CD14-positive monocyte (primary cell): ENCODE results near the gene RECK. TPM values are rescaled to one million over a fixed set of nuclear protein-coding genes. Genes with fewer than 3 reads are reported as not detected.

Experiments used
- DNase-seq, 3 donors: peaks; one replicate each; pipeline ENCODE4 v3.0.0-alpha.2; 2011 to 2022
- H2AFZ ChIP-seq: 2 replicates; pipeline ENCODE4 v1.6.0; 2012; ENCODE audit warnings: mild to moderate bottlenecking, low read depth, low read length, inconsistent platforms; ENCODE audit not compliant: insufficient read depth, poor library complexity, severe bottlenecking
- H3K27ac ChIP-seq, 2 donors: 1 replicate in 1 of 2; 2 replicates in 1 of 2; pipeline ENCODE4 v1.5.1; 2012 to 2013; ENCODE audit warnings: low read length in 2 of 2, control low read depth in 1 of 2, inconsistent platforms in 1 of 2, low read depth in 1 of 2, mild to moderate bottlenecking in 1 of 2
- H3K27me3 ChIP-seq, 2 donors: one replicate each; pipeline versions ENCODE4 v1.6.0 to v1.6.1; 2011 to 2013; ENCODE audit warnings: low read length in 2 of 2; ENCODE audit not compliant: control insufficient read depth in 2 of 2, insufficient read depth in 2 of 2
- H3K36me3 ChIP-seq, 2 donors: replicated peaks in 1 of 2; 1 replicate in 1 of 2; 2 replicates in 1 of 2; pipeline versions ENCODE4 v1.5.1 to v1.6.1; 2012 to 2013; ENCODE audit warnings: low read length in 2 of 2, control low read depth in 1 of 2, inconsistent platforms in 1 of 2, mild to moderate bottlenecking in 1 of 2; ENCODE audit not compliant: insufficient read depth in 2 of 2, control insufficient read depth in 1 of 2
- H3K4me1 ChIP-seq, 2 donors: 1 replicate in 1 of 2; 2 replicates in 1 of 2; pipeline versions ENCODE4 v1.5.1 to v1.6.1; 2012 to 2013; ENCODE audit warnings: low read length in 2 of 2, control low read depth in 1 of 2, inconsistent platforms in 1 of 2, mild to moderate bottlenecking in 1 of 2, moderate library complexity in 1 of 2; ENCODE audit not compliant: insufficient read depth in 2 of 2, control insufficient read depth in 1 of 2
- H3K4me2 ChIP-seq: replicated peaks from 2 replicates; pipeline ENCODE3; 2012; ENCODE audit warnings: low read length, moderate library complexity, mild to moderate bottlenecking; ENCODE audit not compliant: poor library complexity, severe bottlenecking; ENCODE audit errors: extremely low read depth
- H3K4me3 ChIP-seq, 3 experiments: fragments of 200-600 bp in 1 of 3; sonication (generic) in 1 of 3; replicated peaks in 1 of 3; 1 replicate in 2 of 3; 2 replicates in 1 of 3; pipeline ENCODE4 v1.5.1; 2011 to 2013; ENCODE audit warnings: low read length in 3 of 3, mild to moderate bottlenecking in 3 of 3, control low read depth in 2 of 3, low read depth in 2 of 3, inconsistent platforms in 1 of 3, moderate library complexity in 1 of 3
- H3K79me2 ChIP-seq: 2 replicates; pipeline ENCODE4 v1.6.0; 2012; ENCODE audit warnings: mild to moderate bottlenecking, control low read depth, inconsistent platforms, low read length, moderate library complexity; ENCODE audit not compliant: insufficient read depth
- H3K9ac ChIP-seq: 2 replicates; pipeline ENCODE4 v1.6.0; 2017; ENCODE audit warnings: low read length, mild to moderate bottlenecking; ENCODE audit not compliant: insufficient read depth, poor library complexity, severe bottlenecking
- H3K9me3 ChIP-seq, 2 donors: replicated peaks in 1 of 2; 1 replicate in 1 of 2; 2 replicates in 1 of 2; pipeline versions ENCODE4 v1.5.1 to v1.6.1; 2012 to 2013; ENCODE audit warnings: low read length in 2 of 2, control low read depth in 1 of 2; ENCODE audit not compliant: control insufficient read depth in 1 of 2, insufficient read depth in 1 of 2
- H4K20me1 ChIP-seq: 2 replicates; pipeline ENCODE4 v1.6.0; 2012; ENCODE audit warnings: mild to moderate bottlenecking, low read length, control low read depth, moderate library complexity; ENCODE audit not compliant: insufficient read depth
- H3K27ac Mint-ChIP-seq, 7 donors: one replicate each; pipeline ENCODE4 v1.8.0; 2020; ENCODE audit warnings: mild to moderate bottlenecking in 7 of 7, mixed read lengths in 7 of 7, moderate library complexity in 6 of 7, inconsistent platforms in 2 of 7
- H3K27me3 Mint-ChIP-seq, 3 donors: one replicate each; pipeline ENCODE4 v1.8.0; 2021 to 2022; ENCODE audit warnings: low read depth in 3 of 3, mild to moderate bottlenecking in 3 of 3, mixed read lengths in 3 of 3, moderate library complexity in 3 of 3, inconsistent platforms in 1 of 3
- H3K36me3 Mint-ChIP-seq, 2 donors: one replicate each; pipeline ENCODE4 v1.8.0; 2020; ENCODE audit warnings: mixed read lengths in 2 of 2, inconsistent platforms in 1 of 2, mild to moderate bottlenecking in 1 of 2
- H3K4me1 Mint-ChIP-seq: one replicate; pipeline ENCODE4 v1.8.0; 2020; ENCODE audit warnings: mild to moderate bottlenecking, mixed read lengths
- H3K4me3 Mint-ChIP-seq, 2 donors: one replicate each; pipeline ENCODE4 v1.8.0; 2020; ENCODE audit warnings: mild to moderate bottlenecking in 2 of 2, mixed read lengths in 2 of 2, moderate library complexity in 1 of 2
- H3K9me3 Mint-ChIP-seq, 7 donors: one replicate each; pipeline ENCODE4 v1.8.0; 2020 to 2022; ENCODE audit warnings: mixed read lengths in 7 of 7, mild to moderate bottlenecking in 6 of 7, moderate library complexity in 6 of 7, inconsistent platforms in 2 of 7
- WGBS: methylation state at CpG from one replicate; pipeline ENCODE4 v1.1.5; 2013; ENCODE audit warnings: missing lambda C conversion rate; ENCODE audit not compliant: insufficient coverage; 5-methylcytosine and 5-hydroxymethylcytosine counted together
- intact Hi-C, 2 donors: fragments of 100-400 bp; cut with micrococcal nuclease; formaldehyde crosslinking; loops; one replicate each; pipeline versions ENCODE4 v1.15.0 to v1.15.1; 2023
- polyA plus RNA-seq, 3 donors: library from polyadenylated mRNA; depleted of rRNA in 1 of 3; unstranded in 2 of 3; stranded (reverse) in 1 of 3; fragments of 300-500 nt in 2 of 3; fragments of >200 nt in 1 of 3; fragmentation: Illumina TruSeq in 2 of 3; gene quantifications; 1 replicate in 2 of 3; 2 replicates in 1 of 3; pipeline ENCODE4 v1.2.3, GENCODE V29; 2012 to 2021
- TF ChIP-seq, protein P1 (sequence below): fragments of 200-600 bp; IDR thresholded peaks from one replicate; pipeline ENCODE4 v1.8.0; 2022; ENCODE audit warnings: antibody characterized with exemption, mild to moderate bottlenecking

Gene RECK
- polyA plus RNA-seq, 3 donors = 5.0 to 5.2 (median 5.1) TPM

DNA sequence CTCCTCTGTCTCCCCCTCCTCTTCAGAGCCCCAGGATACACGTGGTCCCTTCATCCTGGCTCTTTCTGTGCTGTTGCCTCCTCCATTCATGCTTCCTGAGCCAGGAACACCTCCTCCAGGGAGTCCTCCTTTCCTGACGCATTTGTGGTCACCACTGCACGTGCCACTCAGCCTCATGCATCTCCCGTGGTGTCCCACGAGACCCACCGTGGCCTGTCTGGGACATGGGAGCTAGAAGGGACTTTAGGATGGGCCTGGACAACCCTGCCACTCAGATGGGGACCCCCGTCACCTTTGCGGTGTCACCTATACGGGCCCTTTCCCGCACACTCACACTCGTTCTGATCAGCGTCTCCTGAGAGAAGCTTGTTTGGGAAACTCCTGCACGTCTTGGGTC lies 106.5 kb downstream of the RECK start:
- DNase-seq = no peak
- peaks cover 0 to 3% (median 0%) of the 10 kb centered on the region in 7 donors for H3K9me3 Mint-ChIP-seq

GRCh38 chr9:36144309-36145232 lies 107.9 kb downstream of the RECK start:
- H3K79me2 ChIP-seq = peaks cover 96% of the 10 kb centered on the region
- H3K9me3 Mint-ChIP-seq = peaks cover 0 to 3% (median 0%) of the 10 kb centered on the region in 7 donors
- DNase-seq = peak in 1 of 3 donors; percentile 65

More for the DNA sequence above, 106.5 kb downstream of the RECK start:
- peaks cover 65 to 90% of the 10 kb centered on the region in 2 donors for H3K36me3 Mint-ChIP-seq
- peaks cover 57% of the 10 kb centered on the region for H4K20me1 ChIP-seq
- peaks cover 0 to 3% of the 10 kb centered on the region in 2 donors for H3K9me3 ChIP-seq
- H3K4me3 ChIP-seq = peak overlapping the region in 1 of 3 experiments; percentile 98
- peaks cover 0 to 4% (median 0%) of the 10 kb centered on the region in 3 donors for H3K27me3 Mint-ChIP-seq
- no peaks in the 10 kb centered on the region for H3K27me3 ChIP-seq
- peaks cover 99% of the 10 kb centered on the region for H3K79me2 ChIP-seq
- WGBS = 56% methylated on average over 13 of the region's 13 CpGs
- peak overlapping the region; percentile 94 for H3K4me2 ChIP-seq
- H3K4me1 ChIP-seq = peaks cover 100% of the 10 kb centered on the region in 2 donors
- no peak overlapping the region for H2AFZ ChIP-seq
- peak overlapping the region; percentile 95 to 98 (median 98) for H3K27ac Mint-ChIP-seq
- peak overlapping the region; percentile 60 for H3K9ac ChIP-seq
- TF ChIP-seq, protein P1, sequence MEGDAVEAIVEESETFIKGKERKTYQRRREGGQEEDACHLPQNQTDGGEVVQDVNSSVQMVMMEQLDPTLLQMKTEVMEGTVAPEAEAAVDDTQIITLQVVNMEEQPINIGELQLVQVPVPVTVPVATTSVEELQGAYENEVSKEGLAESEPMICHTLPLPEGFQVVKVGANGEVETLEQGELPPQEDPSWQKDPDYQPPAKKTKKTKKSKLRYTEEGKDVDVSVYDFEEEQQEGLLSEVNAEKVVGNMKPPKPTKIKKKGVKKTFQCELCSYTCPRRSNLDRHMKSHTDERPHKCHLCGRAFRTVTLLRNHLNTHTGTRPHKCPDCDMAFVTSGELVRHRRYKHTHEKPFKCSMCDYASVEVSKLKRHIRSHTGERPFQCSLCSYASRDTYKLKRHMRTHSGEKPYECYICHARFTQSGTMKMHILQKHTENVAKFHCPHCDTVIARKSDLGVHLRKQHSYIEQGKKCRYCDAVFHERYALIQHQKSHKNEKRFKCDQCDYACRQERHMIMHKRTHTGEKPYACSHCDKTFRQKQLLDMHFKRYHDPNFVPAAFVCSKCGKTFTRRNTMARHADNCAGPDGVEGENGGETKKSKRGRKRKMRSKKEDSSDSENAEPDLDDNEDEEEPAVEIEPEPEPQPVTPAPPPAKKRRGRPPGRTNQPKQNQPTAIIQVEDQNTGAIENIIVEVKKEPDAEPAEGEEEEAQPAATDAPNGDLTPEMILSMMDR = no peak
- H3K4me3 Mint-ChIP-seq = peak overlapping the region; percentile 68 to 87
- intact Hi-C loops = no loop called here
- peaks cover 100% of the 10 kb centered on the region for H3K4me1 Mint-ChIP-seq
- H3K36me3 ChIP-seq = peaks cover 22 to 48% of the 10 kb centered on the region in 2 donors
- H3K27ac ChIP-seq = peak overlapping the region; percentile 93 to 99

More at GRCh38 chr9:36144309-36145232, 107.9 kb downstream of the RECK start:
- peaks cover 60% of the 10 kb centered on the region for H4K20me1 ChIP-seq
- H3K27me3 ChIP-seq = no peaks in the 10 kb centered on the region
- peaks cover 29 to 61% of the 10 kb centered on the region in 2 donors for H3K36me3 ChIP-seq
- Mint-ChIP-seq H3K36me3 (peaks cover 67 to 90% of the 10 kb centered on the region in 2 donors), H3K4me1 (peaks cover 99% of the 10 kb centered on the region), H3K27ac (peak overlapping the region; percentile 95 to 98 (median 98)), H3K27me3 (peaks cover 0 to 3% (median 0%) of the 10 kb centered on the region in 3 donors), H3K4me3 (peak overlapping the region; percentile 48 to 81)
- peaks cover 0 to 3% of the 10 kb centered on the region in 2 donors for H3K9me3 ChIP-seq
- 35% methylated on average over 9 of the region's 12 CpGs for WGBS
- H3K4me2 ChIP-seq = peak overlapping the region; percentile 60
- TF ChIP-seq, protein P1 = no peak
- H3K4me3 ChIP-seq = peak overlapping the region in 2 of 3 experiments; percentile 4 to 48
- H2AFZ ChIP-seq = no peak overlapping the region
- H3K4me1 ChIP-seq = peaks cover 100% of the 10 kb centered on the region in 2 donors
- intact Hi-C loops = no loop called here
- peak overlapping the region; percentile 93 to 99 for H3K27ac ChIP-seq
- H3K9ac ChIP-seq = peak overlapping the region; percentile 0
